Nucleus accumbens (tissue), 56 donors: ENCODE results near the gene CRISPLD2.
A peak's percentile ranks its signal among the peaks of the same experiment; 100 is the strongest.

Experiments
- DNase-seq, 56 donors: peaks; one replicate each; lab custom pipeline; 2025; lab: John Stamatoyannopoulos, UW

The CRISPLD2 gene

GRCh38 chr16:84838383-84838948 lies 18.7 kb downstream of the CRISPLD2 start:
- DNase-seq = no peak

- DNase-seq = peak in 26 of 56 donors; percentile 4 to 74 (median 34)
Measured at GRCh38 chr16:84839054-84839453, 19.3 kb downstream of the CRISPLD2 start.

GRCh38 chr16:84839956-84840355 lies 20.2 kb downstream of the CRISPLD2 start:
- no peak for DNase-seq

- DNase-seq = no peak
Measured at GRCh38 chr16:84840687-84841627, 21.2 kb downstream of the CRISPLD2 start.

GRCh38 chr16:84841787-84842300 lies 22.1 kb downstream of the CRISPLD2 start:
- peak in 16 of 56 donors; percentile 2 to 46 (median 22) for DNase-seq

- DNase-seq = no peak
Measured at GRCh38 chr16:84842516-84843148, 22.8 kb downstream of the CRISPLD2 start.

- DNase-seq = no peak
Measured at GRCh38 chr16:84843149-84844048, 23.6 kb downstream of the CRISPLD2 start.

- DNase-seq = peak in 3 of 56 donors; percentile 12 to 17 (median 13)
Measured at GRCh38 chr16:84844049-84844350, 24.2 kb downstream of the CRISPLD2 start.

- DNase-seq = no peak
Measured at GRCh38 chr16:84844559-84845495, 25.0 kb downstream of the CRISPLD2 start.

- DNase-seq = no peak
Measured at GRCh38 chr16:84845496-84846002, 25.8 kb downstream of the CRISPLD2 start.

- no peak for DNase-seq
Measured at GRCh38 chr16:84847564-84848355, 28.0 kb downstream of the CRISPLD2 start.

GRCh38 chr16:84848986-84849634 lies 29.3 kb downstream of the CRISPLD2 start:
- DNase-seq = no peak

GRCh38 chr16:84849751-84850150 lies 30.0 kb downstream of the CRISPLD2 start:
- no peak for DNase-seq

GRCh38 chr16:84850714-84851113 lies 30.9 kb downstream of the CRISPLD2 start:
- DNase-seq = no peak

- DNase-seq = no peak
Measured at GRCh38 chr16:84851192-84852127, 31.7 kb downstream of the CRISPLD2 start.

GRCh38 chr16:84853534-84853933 lies 33.7 kb downstream of the CRISPLD2 start:
- no peak for DNase-seq
